Muscle layer of colon (tissue), 2 donors: ENCODE data around the gene QKI.
"Not testable (repeated sequence)": the region's sequence is repeated elsewhere in the genome, so short reads cannot be mapped to it uniquely, and the experiment has no call there.

Experiments used
- H3K27ac ChIP-seq: one replicate; pipeline ENCODE4 v1.7.0; 2013; ENCODE audit warnings: low read depth, mild to moderate bottlenecking, low read length, moderate library complexity
- H3K27me3 ChIP-seq, 2 donors: one replicate each; pipeline ENCODE4 v1.7.0; 2013; ENCODE audit warnings: low read length in 2 of 2, mild to moderate bottlenecking in 2 of 2; ENCODE audit not compliant: insufficient read depth in 2 of 2, control insufficient read depth in 1 of 2
- H3K36me3 ChIP-seq: one replicate; pipeline ENCODE4 v1.7.0; 2013; ENCODE audit warnings: mild to moderate bottlenecking, low read length; ENCODE audit not compliant: insufficient read depth
- H3K4me1 ChIP-seq: one replicate; pipeline ENCODE4 v1.7.0; 2013; ENCODE audit warnings: mild to moderate bottlenecking, low read length; ENCODE audit not compliant: insufficient read depth
- H3K4me3 ChIP-seq, 2 donors: one replicate each; pipeline ENCODE4 v1.7.0; 2013; ENCODE audit warnings: low read length in 2 of 2, low read depth in 1 of 2, mild to moderate bottlenecking in 1 of 2, moderate library complexity in 1 of 2
- H3K9ac ChIP-seq: one replicate; pipeline ENCODE4 v1.7.0; 2013; ENCODE audit warnings: low read length
- H3K9me3 ChIP-seq: one replicate; pipeline ENCODE4 v1.7.0; 2013; ENCODE audit warnings: mild to moderate bottlenecking, low read length
- donor health status: abdominal sarcoma.
- donor health status: Adenocarcinoma of cecum.

QKI gene

DNA sequence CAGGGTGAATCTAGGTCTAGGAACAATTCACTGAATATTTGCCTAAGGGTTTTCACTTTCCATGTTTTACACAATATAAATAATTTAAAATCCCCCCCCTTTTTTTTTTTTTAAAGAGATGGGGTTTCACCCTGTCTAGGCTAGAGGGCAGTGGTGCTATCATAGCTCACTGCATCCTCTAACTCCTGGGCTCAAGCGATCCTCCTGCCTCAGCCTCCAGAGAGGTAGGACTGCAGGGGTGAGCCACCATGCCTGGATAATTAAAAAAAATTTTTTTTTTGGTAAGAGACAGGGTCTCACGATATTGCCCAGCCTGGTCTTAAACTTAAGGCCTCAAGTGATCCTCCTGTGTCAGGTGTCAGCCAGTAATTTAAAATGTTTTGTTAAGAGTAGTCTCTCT lies 17.8 kb downstream of the QKI start:
- no peak overlapping the region for H3K9ac ChIP-seq
- H3K4me3 ChIP-seq, result no peak overlapping the region
- no peaks in the 10 kb centered on the region for H3K9me3 ChIP-seq
- no peak overlapping the region for H3K27ac ChIP-seq
- no peaks in the 10 kb centered on the region for H3K27me3 ChIP-seq
- peaks cover 34% of the 10 kb centered on the region for H3K4me1 ChIP-seq
- H3K36me3 ChIP-seq, result no peaks in the 10 kb centered on the region

DNA sequence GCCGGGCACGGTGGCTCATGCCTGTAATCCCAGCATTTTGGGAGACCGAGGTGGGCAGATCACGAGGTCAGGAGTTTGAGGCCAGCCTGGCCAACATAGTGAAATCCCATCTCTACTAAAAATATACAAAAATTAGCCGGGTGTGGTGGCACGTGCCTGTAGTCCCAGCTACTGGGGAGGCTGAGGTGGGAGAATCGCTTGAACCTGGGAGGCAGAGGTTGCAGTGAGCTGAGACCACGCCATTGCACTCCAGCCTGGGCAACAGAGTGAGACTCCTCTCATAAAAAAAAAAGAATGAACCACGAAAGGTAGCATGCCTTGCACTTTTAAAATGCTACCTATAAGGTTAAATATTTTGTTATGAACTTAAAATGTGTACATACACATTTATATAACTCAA lies 19.0 kb downstream of the QKI start:
- H3K9me3 ChIP-seq, H3K36me3 ChIP-seq, H3K9ac ChIP-seq, H3K4me3 ChIP-seq, H3K27ac ChIP-seq, H3K27me3 ChIP-seq: not testable (repeated sequence)
- peaks cover 34% of the 10 kb centered on the region for H3K4me1 ChIP-seq

DNA sequence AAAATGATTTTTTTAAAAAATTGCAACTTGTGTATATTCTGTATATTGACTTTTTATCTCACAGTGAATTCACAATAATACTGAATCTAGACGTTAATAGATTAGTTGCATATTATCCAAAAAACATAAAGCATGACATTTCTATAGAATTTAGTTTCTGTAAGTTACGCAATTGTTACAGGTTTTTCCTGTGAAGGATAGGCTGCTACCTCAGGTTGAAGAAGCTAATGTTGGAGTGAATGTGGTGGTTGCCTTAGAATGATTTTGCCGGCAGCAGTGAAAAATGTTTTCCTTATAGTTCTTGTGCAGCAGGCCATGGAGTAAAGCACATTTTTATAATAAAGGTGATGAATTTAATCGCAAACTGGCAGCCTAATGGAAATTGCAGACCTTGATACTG lies 20.5 kb downstream of the QKI start:
- no peak overlapping the region for H3K9ac ChIP-seq
- no peak overlapping the region for H3K27ac ChIP-seq
- no peaks in the 10 kb centered on the region for H3K36me3 ChIP-seq
- H3K4me1 ChIP-seq, result peaks cover 31% of the 10 kb centered on the region
- H3K4me3 ChIP-seq, result no peak overlapping the region
- H3K9me3 ChIP-seq, result no peaks in the 10 kb centered on the region
- H3K27me3 ChIP-seq, result no peaks in the 10 kb centered on the region

DNA sequence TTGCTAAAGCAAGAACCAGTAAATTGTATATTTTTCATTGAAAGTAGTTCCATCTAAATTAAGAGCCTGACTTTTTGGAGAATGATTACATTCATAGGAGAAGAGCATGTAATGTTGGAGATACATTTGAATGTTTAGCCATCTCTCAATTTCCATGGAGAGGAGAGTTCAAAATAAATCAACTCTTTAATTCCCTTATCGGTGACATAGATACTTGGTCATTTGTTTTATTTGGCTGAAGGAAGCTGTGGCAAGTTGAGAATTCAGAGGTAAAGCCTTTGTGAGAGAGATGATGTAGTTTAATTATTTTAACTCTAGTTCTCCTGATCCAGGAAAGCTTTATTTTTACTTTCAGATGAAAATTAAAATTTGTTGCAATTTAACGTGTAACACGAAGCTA lies 22.3 kb downstream of the QKI start:
- H3K27ac ChIP-seq, result no peak overlapping the region
- H3K9ac ChIP-seq, result no peak overlapping the region
- H3K36me3 ChIP-seq, result no peaks in the 10 kb centered on the region
- H3K27me3 ChIP-seq, result no peaks in the 10 kb centered on the region
- no peak overlapping the region for H3K4me3 ChIP-seq
- peaks cover 32% of the 10 kb centered on the region for H3K4me1 ChIP-seq
- no peaks in the 10 kb centered on the region for H3K9me3 ChIP-seq

DNA sequence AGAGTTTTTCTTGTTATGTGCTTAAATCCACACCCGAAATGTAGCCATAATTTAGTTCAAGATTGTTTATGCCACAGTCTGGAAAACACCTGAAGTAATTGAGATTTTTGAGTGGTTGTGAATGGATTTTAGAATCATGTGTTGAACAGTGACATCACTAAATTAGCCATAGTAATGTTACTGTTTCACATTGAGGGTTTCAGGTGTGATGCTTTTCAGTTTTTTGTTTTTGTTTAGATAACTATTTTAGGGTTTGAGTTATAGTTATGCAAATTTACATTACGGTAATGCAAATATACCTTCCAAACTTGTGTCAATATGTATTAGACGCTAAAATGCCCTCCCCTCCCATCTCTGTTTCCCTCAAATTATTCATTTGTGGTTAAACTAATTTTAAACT lies 22.9 kb downstream of the QKI start:
- Histone ChIP-seq H3K9me3 (no peaks in the 10 kb centered on the region), H3K27ac (no peak overlapping the region), H3K36me3 (no peaks in the 10 kb centered on the region), H3K9ac (no peak overlapping the region), H3K4me3 (no peak overlapping the region), H3K4me1 (peaks cover 37% of the 10 kb centered on the region), H3K27me3 (no peaks in the 10 kb centered on the region)

DNA sequence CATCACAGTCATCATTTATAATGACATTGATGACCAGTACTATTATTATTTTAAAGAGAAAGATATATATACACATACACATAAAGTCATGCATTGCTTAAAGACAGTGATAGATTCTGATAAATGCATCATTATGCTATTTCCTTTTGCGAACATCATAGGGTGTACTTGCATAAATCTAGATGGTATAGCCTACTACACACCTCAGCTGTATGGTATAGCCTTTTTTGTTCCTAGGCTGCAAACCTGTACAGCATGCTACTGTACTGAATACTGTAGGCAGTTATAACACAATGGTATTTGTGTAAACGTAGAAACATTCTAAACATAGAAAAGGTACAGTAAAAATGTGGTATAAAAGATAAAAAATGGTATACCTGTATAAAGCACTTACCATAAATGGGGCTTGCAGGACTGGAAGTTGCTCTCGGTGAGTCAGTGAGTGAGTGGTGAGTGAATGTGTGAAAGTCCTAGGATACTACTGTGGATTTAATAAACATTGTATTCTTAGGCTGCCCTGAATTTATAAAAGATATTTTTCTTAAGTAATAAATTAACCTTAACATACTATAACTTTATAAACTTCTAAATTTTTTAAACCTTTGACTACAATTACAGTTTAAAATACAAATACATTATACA lies 23.9 kb downstream of the QKI start:
- no peak overlapping the region for H3K9ac ChIP-seq
- no peak overlapping the region for H3K4me3 ChIP-seq
- no peaks in the 10 kb centered on the region for H3K27me3 ChIP-seq
- no peak overlapping the region for H3K27ac ChIP-seq
- no peaks in the 10 kb centered on the region for H3K36me3 ChIP-seq
- H3K4me1 ChIP-seq, result peaks cover 38% of the 10 kb centered on the region
- H3K9me3 ChIP-seq, result no peaks in the 10 kb centered on the region

DNA sequence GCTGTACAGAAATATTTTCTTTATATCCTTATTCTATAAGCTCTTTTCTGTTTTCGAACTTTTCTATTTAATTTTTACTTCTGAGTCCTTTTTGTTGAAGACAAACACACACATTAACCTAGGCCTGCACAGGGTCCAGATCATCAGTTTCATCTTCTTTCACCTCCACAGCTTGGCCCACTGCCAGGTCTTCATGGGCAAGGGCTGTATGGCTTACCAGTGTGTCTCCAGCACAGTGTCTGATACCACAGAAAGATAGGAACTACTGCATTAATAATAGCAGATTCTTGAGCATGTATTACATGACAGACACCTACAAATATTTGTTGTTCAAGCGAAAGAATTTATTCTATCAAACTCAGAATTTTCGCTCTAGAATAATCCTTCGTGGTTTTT lies 24.4 kb downstream of the QKI start:
- H3K9me3 ChIP-seq, result no peaks in the 10 kb centered on the region
- H3K27ac ChIP-seq, result no peak overlapping the region
- H3K36me3 ChIP-seq, result no peaks in the 10 kb centered on the region
- H3K9ac ChIP-seq, result no peak overlapping the region
- no peaks in the 10 kb centered on the region for H3K27me3 ChIP-seq
- no peak overlapping the region for H3K4me3 ChIP-seq
- H3K4me1 ChIP-seq, result peaks cover 38% of the 10 kb centered on the region

DNA sequence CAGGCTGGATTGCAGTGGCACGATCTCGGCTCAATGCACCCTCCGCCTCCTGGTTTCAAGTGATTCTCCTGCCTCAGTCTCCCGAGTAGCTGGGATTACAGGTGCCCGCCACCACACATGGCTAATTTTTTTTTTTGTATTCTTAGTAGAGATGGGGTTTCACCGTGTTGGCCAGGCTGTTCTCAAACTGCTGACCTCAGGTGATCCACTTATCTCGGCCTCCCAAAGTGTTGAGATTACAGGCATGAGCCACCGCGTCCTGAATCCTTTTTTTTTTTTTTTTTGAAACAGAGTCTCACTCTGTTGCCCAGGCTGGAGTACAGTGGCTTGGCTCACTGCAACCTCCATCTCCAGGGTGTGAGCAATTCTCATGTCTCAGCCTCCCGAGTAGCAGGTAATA lies 24.9 kb downstream of the QKI start:
- H3K27me3 ChIP-seq, H3K9me3 ChIP-seq, H3K36me3 ChIP-seq, H3K27ac ChIP-seq, H3K4me3 ChIP-seq, H3K9ac ChIP-seq: not testable (repeated sequence)
- peaks cover 38% of the 10 kb centered on the region for H3K4me1 ChIP-seq

DNA sequence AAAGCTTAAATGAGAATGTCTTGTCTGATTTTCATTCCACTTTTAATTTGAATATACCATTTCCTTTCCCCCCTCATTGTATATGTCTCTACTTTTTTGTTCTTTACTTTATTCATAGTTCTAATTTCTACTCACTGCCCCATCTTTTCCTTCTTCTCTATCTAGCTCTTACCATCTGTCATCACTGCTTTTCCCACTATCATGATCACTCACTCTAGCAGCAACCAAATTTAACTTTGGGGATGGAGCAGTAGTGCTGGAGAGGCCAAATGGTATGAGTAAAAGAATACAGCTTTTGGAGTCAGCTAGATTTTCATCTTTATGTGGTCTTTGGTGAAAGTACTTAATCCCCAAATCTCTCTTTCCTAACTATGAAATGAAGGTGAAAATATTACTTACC lies 25.5 kb downstream of the QKI start:
- Histone ChIP-seq H3K27ac (no peak overlapping the region), H3K27me3 (no peaks in the 10 kb centered on the region)

DNA sequence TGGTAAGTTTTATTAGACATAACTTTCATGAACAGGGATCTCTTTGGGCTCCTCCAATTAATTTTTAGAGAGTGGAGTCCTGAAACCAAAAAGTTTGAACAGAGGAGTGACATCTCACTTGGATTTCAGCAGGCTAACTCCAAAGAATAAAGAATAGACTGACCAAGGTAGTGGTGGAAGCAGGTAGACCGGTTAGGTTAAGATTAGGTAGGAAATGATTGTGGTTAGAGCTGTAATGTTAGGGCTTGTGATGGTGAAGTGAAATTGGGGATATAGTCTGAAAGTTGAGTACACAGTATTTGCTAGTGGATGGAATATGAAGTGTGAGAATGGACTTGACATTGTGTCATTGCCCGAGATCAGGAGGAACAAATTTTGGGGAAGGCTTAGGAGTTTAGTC lies 27.8 kb downstream of the QKI start:
- H3K4me1 ChIP-seq, result peaks cover 32% of the 10 kb centered on the region
- H3K36me3 ChIP-seq, result no peaks in the 10 kb centered on the region
- no peak overlapping the region for H3K9ac ChIP-seq
- H3K27me3 ChIP-seq, result no peaks in the 10 kb centered on the region
- no peak overlapping the region for H3K27ac ChIP-seq
- no peaks in the 10 kb centered on the region for H3K9me3 ChIP-seq
- no peak overlapping the region for H3K4me3 ChIP-seq

More for the DNA sequence above, 25.5 kb downstream of the QKI start:
- H3K36me3 ChIP-seq, result no peaks in the 10 kb centered on the region
- H3K9me3 ChIP-seq, result no peaks in the 10 kb centered on the region
- H3K4me3 ChIP-seq, result no peak overlapping the region
- H3K9ac ChIP-seq, result no peak overlapping the region
- peaks cover 38% of the 10 kb centered on the region for H3K4me1 ChIP-seq

DNA sequence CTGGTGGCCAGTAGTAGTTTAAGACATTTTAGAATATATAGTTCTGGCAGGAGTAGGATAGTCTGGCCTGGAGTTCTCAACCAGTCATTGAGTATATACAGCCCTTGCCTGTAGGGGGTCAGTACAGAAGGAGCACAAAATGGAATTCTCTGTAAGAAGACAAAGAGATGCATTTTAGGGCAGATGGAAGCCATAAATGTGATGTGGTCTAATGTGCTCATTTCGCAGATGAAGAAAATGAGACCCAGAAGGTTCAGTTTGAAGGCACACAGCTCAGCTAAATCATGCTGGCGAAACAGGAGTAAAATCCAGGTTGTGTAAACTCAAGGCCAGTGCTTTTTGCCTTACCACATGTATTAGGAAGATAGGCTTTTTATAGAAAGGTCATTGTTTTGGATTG lies 29.6 kb downstream of the QKI start:
- no peaks in the 10 kb centered on the region for H3K27me3 ChIP-seq
- peaks cover 19% of the 10 kb centered on the region for H3K4me1 ChIP-seq
- H3K27ac ChIP-seq, result no peak overlapping the region
- H3K36me3 ChIP-seq, result no peaks in the 10 kb centered on the region
- no peak overlapping the region for H3K4me3 ChIP-seq
- H3K9ac ChIP-seq, result no peak overlapping the region
- no peaks in the 10 kb centered on the region for H3K9me3 ChIP-seq

DNA sequence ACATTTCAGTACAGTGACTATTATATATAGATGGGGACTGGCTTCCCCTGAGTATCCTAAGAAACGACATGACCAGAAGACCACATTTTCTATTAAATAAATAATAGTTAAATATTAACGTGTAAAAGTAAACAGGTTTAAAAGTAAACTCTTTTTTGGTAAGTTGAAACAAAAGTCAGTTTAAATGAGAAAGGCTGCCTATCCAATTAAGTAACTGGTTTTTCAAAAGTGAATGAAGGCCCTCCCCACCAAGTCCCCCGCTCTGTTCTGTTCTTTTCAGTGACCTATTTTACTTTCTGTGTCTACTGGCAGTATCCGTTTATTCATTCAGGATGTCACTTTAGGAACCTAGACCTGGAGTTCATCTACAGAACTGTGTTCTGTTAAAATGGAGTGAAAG lies 32.0 kb downstream of the QKI start:
- H3K9me3 ChIP-seq, result no peaks in the 10 kb centered on the region
- H3K27ac ChIP-seq, result no peak overlapping the region
- no peak overlapping the region for H3K4me3 ChIP-seq
- no peaks in the 10 kb centered on the region for H3K36me3 ChIP-seq
- H3K4me1 ChIP-seq, result peaks cover 13% of the 10 kb centered on the region
- no peaks in the 10 kb centered on the region for H3K27me3 ChIP-seq
- no peak overlapping the region for H3K9ac ChIP-seq
